GM12878 (cell line): ENCODE results near the gene INO80D. TPM values are rescaled to one million over a fixed set of nuclear protein-coding genes. Genes with fewer than 3 reads are reported as not detected.

Experiments used
- ATAC-seq: fragments of 200-7000 bp; cut with Tn5 transposase; 3 replicates; pipeline ENCODE4 v1.9.1; 2020; ENCODE audit warnings: mild to moderate bottlenecking, moderate library complexity
- BruUV-seq: library from RNA; stranded (reverse); fragments of 400-500 nt; replicated peaks from 2 replicates; lab custom pipeline; 2021; lab: Mats Ljungman, UMichigan
- CTCF ChIA-PET: fragments of 300-600 bp; sonication (Branson Sonifier 250); formaldehyde crosslinking; extraction: SDS; loops from one replicate; lab custom pipeline; 2021; ENCODE audit warnings: inconsistent platforms; lab: Yijun Ruan, JAX
- POLR2A ChIA-PET: fragments of 350-600 bp; formaldehyde crosslinking; extraction: SDS; loops from one replicate; lab custom pipeline; 2021; ENCODE audit warnings: inconsistent platforms; lab: Charles Lee
- RAD21 ChIA-PET: fragments of 300-600 bp; sonication (Branson Sonifier 250); formaldehyde crosslinking; loops from one replicate; lab custom pipeline; 2023; ENCODE audit warnings: antibody characterized with exemption; ENCODE audit not compliant: unreplicated experiment; lab: Charles Lee
- SMC1A ChIA-PET: fragments of 300-600 bp; sonication (Branson Sonifier 250); formaldehyde crosslinking; loops from one replicate; lab custom pipeline; 2023; ENCODE audit not compliant: unreplicated experiment, uncharacterized antibody; lab: Charles Lee
- DNase-seq: peaks from one replicate; pipeline ENCODE4 v3.0.0-alpha.2; 2011; ENCODE audit warnings: low read depth, low spot score
- FAIRE-seq: peaks from 3 replicates; lab custom pipeline; 2011; peaks lifted over from hg19 to GRCh38; lab: Jason Lieb, UNC
- H2AFZ ChIP-seq: 2 replicates; pipeline ENCODE4 v1.6.0; 2011; ENCODE audit warnings: low read depth, low read length, control low read depth; ENCODE audit not compliant: control insufficient read depth
- H3K27ac ChIP-seq: 2 replicates; pipeline ENCODE4 v1.5.1; 2011; ENCODE audit warnings: control low read depth; ENCODE audit not compliant: control insufficient read depth, insufficient read depth
- H3K27me3 ChIP-seq, 2 experiments: replicated peaks in 1 of 2; 2 replicates each; pipeline versions ENCODE4 v1.6.0 to v1.6.1; 2011; ENCODE audit warnings: low read length in 1 of 2; ENCODE audit not compliant: control insufficient read depth in 2 of 2, insufficient read depth in 2 of 2
- H3K36me3 ChIP-seq, 2 experiments: 2 replicates each; pipeline ENCODE4 v1.5.1; 2011; ENCODE audit warnings: low read length in 1 of 2; ENCODE audit not compliant: control insufficient read depth in 2 of 2, insufficient read depth in 2 of 2
- H3K4me1 ChIP-seq: 2 replicates; pipeline ENCODE4 v1.6.1; 2011; ENCODE audit warnings: mild to moderate bottlenecking, low read length, moderate library complexity, mixed read lengths; ENCODE audit not compliant: control insufficient read depth, insufficient read depth
- H3K4me2 ChIP-seq: 2 replicates; pipeline ENCODE4 v1.6.0; 2011; ENCODE audit warnings: control low read depth; ENCODE audit not compliant: control insufficient read depth, insufficient read depth
- H3K4me3 ChIP-seq: fragments of 200-600 bp; sonication (generic); 2 replicates; pipeline ENCODE4 v1.5.1; 2016
- H3K79me2 ChIP-seq: 2 replicates; pipeline ENCODE4 v1.6.0; 2011; ENCODE audit warnings: low read length; ENCODE audit not compliant: control insufficient read depth, insufficient read depth
- H3K9ac ChIP-seq: 2 replicates; pipeline ENCODE4 v1.8.0; 2011; ENCODE audit warnings: low read length, control low read depth, mixed read lengths; ENCODE audit not compliant: control insufficient read depth, insufficient read depth
- H3K9me3 ChIP-seq: replicated peaks from 3 replicates; pipeline ENCODE4 v1.5.1; 2011; ENCODE audit warnings: mild to moderate bottlenecking, low read length; ENCODE audit not compliant: control insufficient read depth, insufficient read depth
- H4K20me1 ChIP-seq: 2 replicates; pipeline ENCODE4 v1.6.0; 2011; ENCODE audit not compliant: control insufficient read depth, insufficient read depth
- CEBPB ChIP-seq, 2 experiments: fragments of 150-350 bp in 1 of 2; IDR thresholded peaks; 2 replicates each; pipeline ENCODE4 v1.6.1; 2012 to 2014; ENCODE audit warnings: low read depth in 2 of 2, low read length in 2 of 2, borderline replicate concordance in 1 of 2, inconsistent platforms in 1 of 2
- CHD1 ChIP-seq: IDR thresholded peaks from 2 replicates; pipeline ENCODE4 v1.6.1; 2012; ENCODE audit warnings: low read depth, low read length, improper control_type of control experiment
- E4F1 ChIP-seq: fragments of 450-650 bp; IDR thresholded peaks from 2 replicates; pipeline ENCODE4 v1.6.1; 2018; ENCODE audit warnings: borderline replicate concordance, mild to moderate bottlenecking; ENCODE audit not compliant: partially characterized antibody
- EGR1 ChIP-seq, 2 experiments: IDR thresholded peaks; 1 replicate in 1 of 2; 2 replicates in 1 of 2; pipeline ENCODE4 v1.6.1; 2011 to 2012; ENCODE audit warnings: low read depth in 2 of 2, low read length in 2 of 2, borderline replicate concordance in 1 of 2, mild to moderate bottlenecking in 1 of 2, moderate library complexity in 1 of 2
- ETV6 ChIP-seq, 2 experiments: fragments of 450-650 bp in 1 of 2; IDR thresholded peaks in 1 of 2; conservative IDR thresholded peaks in 1 of 2; 2 replicates each; pipeline ENCODE4 v1.6.1; 2014; ENCODE audit warnings: antibody characterized with exemption in 1 of 2, borderline replicate concordance in 1 of 2, low read depth in 1 of 2, mild to moderate bottlenecking in 1 of 2, moderate library complexity in 1 of 2
- FOS ChIP-seq: IDR thresholded peaks from 3 replicates; pipeline ENCODE4 v1.6.1; 2011; ENCODE audit warnings: borderline replicate concordance; ENCODE audit not compliant: insufficient read length; ENCODE audit errors: extremely low read depth
- PAX8 ChIP-seq: fragments of 450-650 bp; IDR thresholded peaks from 2 replicates; pipeline ENCODE4 v1.6.1; 2017; ENCODE audit warnings: mild to moderate bottlenecking, moderate library complexity
- SIN3A ChIP-seq: IDR thresholded peaks from 2 replicates; pipeline ENCODE4 v1.6.1; 2012; ENCODE audit warnings: low read depth, low read length, improper control_type of control experiment
- SMAD5 ChIP-seq: IDR thresholded peaks from 2 replicates; pipeline ENCODE4 v1.6.1; 2016; ENCODE audit warnings: antibody characterized with exemption, low read depth
- STAT3 ChIP-seq: IDR thresholded peaks from 2 replicates; pipeline ENCODE4 v1.6.1; 2011; ENCODE audit warnings: low read depth, low read length, improper control_type of control experiment
- TCF3 ChIP-seq: IDR thresholded peaks from 2 replicates; pipeline ENCODE4 v1.6.1; 2012; ENCODE audit warnings: low read depth, mild to moderate bottlenecking, low read length, borderline replicate concordance; ENCODE audit not compliant: insufficient read depth
- ZBED1 ChIP-seq: IDR thresholded peaks from 2 replicates; pipeline ENCODE4 v1.6.1; 2016; ENCODE audit warnings: borderline replicate concordance
- WGBS: methylation state at CpG from one replicate; pipeline ENCODE4 v1.1.6; 2016; ENCODE audit warnings: low lambda C conversion rate; ENCODE audit not compliant: insufficient replicate concordance, insufficient coverage; ENCODE audit errors: missing lambda C conversion rate; 5-methylcytosine and 5-hydroxymethylcytosine counted together
- in situ Hi-C: fragments of 300-500 bp; cut with MboI; formaldehyde crosslinking; loops from 9 replicates; pipeline ENCODE4 v1.14.3; 2018; ENCODE audit warnings: mixed read lengths
- intact Hi-C: fragments of 100-400 bp; cut with micrococcal nuclease; formaldehyde crosslinking; loops from one replicate; pipeline ENCODE4 v1.14.2; 2022; ENCODE audit not compliant: unreplicated experiment
- polyA plus RNA-seq, 11 experiments: library from polyadenylated mRNA; depleted of rRNA in 4 of 11; unstranded in 6 of 11; stranded (reverse) in 5 of 11; fragments of >200 nt; fragmentation: Nextera tagmentation in 4 of 11; fragmentation: Illumina TruSeq in 1 of 11; extraction: Ambion mirVana in 4 of 11; extraction: Trizol in 1 of 11; gene quantifications; 1 replicate in 1 of 11; 2 replicates in 10 of 11; pipeline versions ENCODE4 v1.2.1 to v1.2.3, GENCODE V29; 2011 to 2016; ENCODE audit warnings: inconsistent platforms in 2 of 11, missing spikeins in 2 of 11, low read depth in 1 of 11
- total RNA-seq, 4 experiments: library from RNA; depleted of rRNA in 3 of 4; stranded (reverse); fragments of >200 nt in 3 of 4; fragmentation: Illumina TruSeq in 1 of 4; extraction: Trizol in 1 of 4; gene quantifications; 2 replicates each; pipeline versions ENCODE4 v1.2.1 to v1.2.3, GENCODE V29; 2013 to 2021
- TF ChIP-seq, protein P1 (sequence below): fragments of 450-650 bp; IDR thresholded peaks from 2 replicates; pipeline ENCODE4 v1.6.1; 2017; ENCODE audit warnings: low read depth, mild to moderate bottlenecking, moderate library complexity

The INO80D gene
- total and polyA plus RNA-seq, 10 of the 15 experiments (the other 5 are each of a cell fraction or from before 2014, with no cell fraction given), result 0.73 to 16.3 (median 4.7) TPM

- no TSS peak for BruUV-seq
Measured at GRCh38 chr2:205948883-205949282, 137.1 kb downstream of the INO80D start.

More at GRCh38 chr2:205948883-205949282, 137.1 kb downstream of the INO80D start:
- Histone ChIP-seq H2AFZ (no peak overlapping the region), H3K4me2 (no peak overlapping the region), H3K79me2 (no peaks in the 10 kb centered on the region), H4K20me1 (no peaks in the 10 kb centered on the region), H3K36me3 (no peaks in the 10 kb centered on the region), H3K4me3 (no peak overlapping the region), H3K9ac (no peak overlapping the region), H3K9me3 (no peaks in the 10 kb centered on the region), H3K27me3 (no peaks in the 10 kb centered on the region; a peak in 2 of 4 replicates), H3K4me1 (no peaks in the 10 kb centered on the region)
- ChIA-PET RAD21 (interaction anchor here (0.6 to 1.3 kb wide), 3 partner anchors 35 to 170 kb away, joined by 3 read pairs; no protein-coding TSS in a partner anchor), POLR2A (no interaction called here), CTCF (interaction anchor here (0.9 to 4.1 kb wide), 15 partner anchors 9 to 214 kb away, joined by 3 to 53 read pairs (median 7); no protein-coding TSS in a partner anchor)
- no peak for FAIRE-seq
- intact Hi-C loops (loop anchor here (2.0 kb wide), 1 partner anchor 172 kb away; no protein-coding TSS in a partner anchor), in situ Hi-C loops (no loop called here)
- no peak for DNase-seq
- WGBS, result 19% methylated on average over 7 of the region's 7 CpGs
- ATAC-seq, result no peak
- TF ChIP-seq, protein P1, sequence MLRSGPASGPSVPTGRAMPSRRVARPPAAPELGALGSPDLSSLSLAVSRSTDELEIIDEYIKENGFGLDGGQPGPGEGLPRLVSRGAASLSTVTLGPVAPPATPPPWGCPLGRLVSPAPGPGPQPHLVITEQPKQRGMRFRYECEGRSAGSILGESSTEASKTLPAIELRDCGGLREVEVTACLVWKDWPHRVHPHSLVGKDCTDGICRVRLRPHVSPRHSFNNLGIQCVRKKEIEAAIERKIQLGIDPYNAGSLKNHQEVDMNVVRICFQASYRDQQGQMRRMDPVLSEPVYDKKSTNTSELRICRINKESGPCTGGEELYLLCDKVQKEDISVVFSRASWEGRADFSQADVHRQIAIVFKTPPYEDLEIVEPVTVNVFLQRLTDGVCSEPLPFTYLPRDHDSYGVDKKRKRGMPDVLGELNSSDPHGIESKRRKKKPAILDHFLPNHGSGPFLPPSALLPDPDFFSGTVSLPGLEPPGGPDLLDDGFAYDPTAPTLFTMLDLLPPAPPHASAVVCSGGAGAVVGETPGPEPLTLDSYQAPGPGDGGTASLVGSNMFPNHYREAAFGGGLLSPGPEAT, result no peak
- TF ChIP-seq EGR1 (IDR thresholded peaks at IDR 0.05; ENCODE audit: borderline replicate concordance in 1 of 2, low read depth in 2 of 2, low read length in 2 of 2) (no peak), FOS (no peak), STAT3 (no peak), ZBED1 (no peak), ETV6 (conservative IDR thresholded peaks at IDR 0.05 in 1 of 2, IDR thresholded peaks at IDR 0.05 in 1 of 2; ENCODE audit: borderline replicate concordance in 1 of 2, low read depth in 1 of 2) (no peak), SIN3A (no peak), CEBPB (IDR thresholded peaks at IDR 0.05; ENCODE audit: borderline replicate concordance in 1 of 2, low read depth in 2 of 2, low read length in 2 of 2) (no peak), TCF3 (no peak), PAX8 (no peak), CHD1 (no peak), E4F1 (no peak), SMAD5 (no peak)
- TF ChIP-seq, all 136 proteins: peak for 0
- no peak overlapping the region for H3K27ac ChIP-seq
- SMC1A ChIA-PET, result interaction anchor here (0.7 to 1.2 kb wide), 4 partner anchors 18 to 228 kb away, joined by 3 to 5 read pairs (median 4); no protein-coding TSS in a partner anchor
